Measurements from ENCODE around the gene ADCY2. TPM values are rescaled to one million over a fixed set of nuclear protein-coding genes. Genes with fewer than 3 reads are reported as not detected.

The ADCY2 gene
- total RNA-seq, 1 donor from 2014 or later: 13.4 TPM

GRCh38 chr5:7749626-7750025 is 353.7 kb downstream of the ADCY2 start:
- no peak for DNase-seq

GRCh38 chr5:7751874-7752273 is 355.9 kb downstream of the ADCY2 start:
- no peak for DNase-seq

- no peak for DNase-seq
Measured at GRCh38 chr5:7753181-7753580, 357.2 kb downstream of the ADCY2 start.

GRCh38 chr5:7753596-7753995 is 357.7 kb downstream of the ADCY2 start:
- no peak for DNase-seq

GRCh38 chr5:7754490-7754889 is 358.6 kb downstream of the ADCY2 start:
- no peak for DNase-seq

GRCh38 chr5:7754997-7755596 is 359.2 kb downstream of the ADCY2 start:
- peak; percentile 32 for DNase-seq

- DNase-seq: no peak
Measured at GRCh38 chr5:7755958-7756357, 360.0 kb downstream of the ADCY2 start.

GRCh38 chr5:7756453-7756852 is 360.5 kb downstream of the ADCY2 start:
- no peak for DNase-seq

GRCh38 chr5:7759257-7759871 is 363.4 kb downstream of the ADCY2 start:
- DNase-seq: no peak

- no peak for DNase-seq
Measured at GRCh38 chr5:7759951-7760580, 364.1 kb downstream of the ADCY2 start.

- DNase-seq: no peak
Measured at GRCh38 chr5:7762267-7762666, 366.3 kb downstream of the ADCY2 start.

GRCh38 chr5:7763621-7764072 is 367.7 kb downstream of the ADCY2 start:
- DNase-seq: no peak

GRCh38 chr5:7764452-7764851 is 368.5 kb downstream of the ADCY2 start:
- no peak for DNase-seq

- DNase-seq: no peak
Measured at GRCh38 chr5:7770436-7770835, 374.5 kb downstream of the ADCY2 start.

- DNase-seq: no peak
Measured at GRCh38 chr5:7772141-7772540, 376.2 kb downstream of the ADCY2 start.

GRCh38 chr5:7773178-7773577 is 377.2 kb downstream of the ADCY2 start:
- DNase-seq: no peak

GRCh38 chr5:7776442-7776841 is 380.5 kb downstream of the ADCY2 start:
- DNase-seq: no peak

GRCh38 chr5:7779019-7780005 is 383.4 kb downstream of the ADCY2 start:
- DNase-seq: no peak

- DNase-seq: no peak
Measured at GRCh38 chr5:7781899-7782298, 386.0 kb downstream of the ADCY2 start.

GRCh38 chr5:7784683-7785380 is 388.9 kb downstream of the ADCY2 start:
- DNase-seq: no peak

- DNase-seq: no peak
Measured at GRCh38 chr5:7787770-7788169, 391.8 kb downstream of the ADCY2 start.

GRCh38 chr5:7789567-7789966 is 393.6 kb downstream of the ADCY2 start:
- DNase-seq: no peak
